Occipital lobe (tissue), 2 donors: ENCODE measurements around the gene MRGPRD. TPM values are rescaled to one million over a fixed set of nuclear protein-coding genes. Genes with fewer than 3 reads are reported as not detected.

Source experiments
- DNase-seq: peaks from one replicate; lab custom pipeline; 2025; lab: John Stamatoyannopoulos, UW
- total RNA-seq: library from RNA; depleted of rRNA; stranded (reverse); fragments of >200 nt; gene quantifications from one replicate; pipeline ENCODE4 v1.2.3, GENCODE V29; 2014

Gene MRGPRD
- total RNA-seq, 1 donor from 2014 or later, result not detected

DNA sequence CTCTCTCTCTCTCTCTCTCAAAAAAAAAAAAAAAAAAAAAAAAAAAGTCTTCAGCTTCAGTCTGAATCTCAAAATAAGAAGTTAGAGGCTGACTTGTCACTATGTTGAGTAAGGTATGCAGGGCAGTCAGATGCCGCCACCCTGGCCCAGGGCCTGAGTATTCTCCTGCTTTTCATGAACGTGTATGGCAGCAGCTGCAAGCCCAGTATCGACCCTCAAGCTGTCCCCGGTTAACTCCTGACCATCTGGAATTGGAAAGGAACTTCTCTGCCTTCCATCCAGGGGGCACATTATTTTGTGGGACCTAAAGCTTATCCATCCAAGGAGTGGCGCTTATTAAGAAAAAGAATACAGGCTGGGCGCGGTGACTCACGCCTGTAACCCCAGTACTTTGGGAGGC lies 11.4 kb downstream of the MRGPRD start:
- no peak for DNase-seq

DNA sequence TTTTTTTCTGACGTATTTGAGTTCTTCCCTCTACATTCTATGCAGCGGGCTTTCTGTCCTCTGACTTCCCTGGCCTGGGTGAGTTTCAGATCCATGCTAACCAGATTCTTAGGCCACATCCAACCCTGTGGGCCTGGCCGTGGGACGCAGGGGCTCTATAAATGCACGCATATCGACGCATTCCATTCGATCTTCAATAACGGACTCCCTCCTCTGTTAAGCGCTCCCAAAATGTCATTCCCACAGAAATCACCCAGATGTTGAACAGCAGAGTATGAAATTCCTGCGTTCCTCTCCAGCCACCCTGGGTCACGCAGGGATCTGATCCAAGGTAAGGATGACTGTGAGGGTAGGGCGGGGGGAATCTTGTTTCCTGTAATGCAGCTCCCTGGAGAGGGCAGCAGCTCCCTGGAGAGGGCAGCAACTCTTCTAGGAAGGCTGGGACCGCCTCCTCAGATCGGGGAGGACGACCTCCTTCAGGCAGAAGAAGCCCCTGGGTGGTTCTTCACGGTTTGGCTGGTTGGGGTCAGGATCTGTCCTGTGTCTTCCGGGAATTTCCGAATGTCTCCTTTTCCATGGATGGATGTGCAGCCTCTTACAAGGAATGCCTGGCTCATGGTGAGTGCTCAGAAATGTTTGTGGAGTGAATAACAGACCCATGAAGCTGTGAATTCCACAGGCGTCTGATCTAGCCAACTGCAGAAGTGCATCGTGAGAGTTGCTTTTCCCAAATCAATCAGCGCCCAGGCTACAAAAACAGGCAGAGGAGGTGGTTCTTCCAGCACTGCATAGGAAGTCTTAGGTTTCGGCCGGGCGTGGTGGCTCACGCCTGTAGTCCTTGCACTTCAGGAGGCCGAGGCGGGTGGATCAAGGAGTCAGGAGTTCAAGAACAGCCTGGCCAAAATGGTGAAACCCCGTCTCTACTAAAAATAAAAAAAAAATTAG lies 12.2 kb downstream of the MRGPRD start:
- DNase-seq, result no peak

DNA sequence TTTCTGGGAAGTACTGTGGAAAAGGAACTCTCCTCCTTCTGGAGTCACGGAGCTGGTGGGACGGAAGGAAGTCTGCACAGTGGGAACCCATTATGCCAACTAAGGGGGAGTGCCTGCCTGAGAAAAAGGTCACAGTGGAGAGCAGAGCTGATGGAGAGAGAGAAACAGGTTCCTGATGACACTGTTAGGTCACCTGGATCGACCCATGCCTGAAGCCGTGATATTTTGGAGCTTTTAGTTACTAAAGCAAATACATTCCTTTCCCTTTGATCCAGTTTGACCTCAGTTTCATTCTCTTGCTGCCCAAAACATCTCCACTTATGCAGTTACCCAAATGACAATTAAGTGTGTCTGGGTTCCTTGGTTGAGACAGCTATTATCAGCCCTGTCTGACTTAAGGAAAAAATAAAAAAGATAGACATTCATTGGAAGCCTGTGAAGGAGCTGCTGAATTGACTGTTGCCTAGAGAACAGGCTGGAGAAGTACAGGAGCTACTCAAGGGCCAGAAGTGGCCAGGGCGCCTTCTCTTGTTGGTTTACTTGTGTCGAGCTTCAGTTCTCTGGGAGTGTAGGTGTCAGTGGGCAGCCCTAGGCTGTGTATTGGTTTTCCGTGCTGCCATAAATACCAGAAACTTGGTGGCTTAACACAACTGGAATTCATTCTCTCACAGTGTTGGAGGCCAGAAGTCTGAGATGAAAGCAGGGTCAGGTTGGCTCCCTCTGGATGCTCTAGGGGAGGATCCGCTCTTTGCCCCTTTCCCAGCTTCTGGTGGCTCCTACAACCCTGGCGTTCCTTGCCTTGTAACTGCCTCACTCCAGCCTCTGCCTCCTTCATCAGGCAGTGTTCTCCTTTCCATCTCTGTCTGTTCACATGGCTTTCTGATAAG lies 13.6 kb downstream of the MRGPRD start:
- DNase-seq, result no peak

GRCh38 chr11:68965901-68966853 lies 14.6 kb downstream of the MRGPRD start:
- no peak for DNase-seq

- DNase-seq, result no peak
Measured at GRCh38 chr11:68963779-68964178, 17.0 kb downstream of the MRGPRD start.

DNA sequence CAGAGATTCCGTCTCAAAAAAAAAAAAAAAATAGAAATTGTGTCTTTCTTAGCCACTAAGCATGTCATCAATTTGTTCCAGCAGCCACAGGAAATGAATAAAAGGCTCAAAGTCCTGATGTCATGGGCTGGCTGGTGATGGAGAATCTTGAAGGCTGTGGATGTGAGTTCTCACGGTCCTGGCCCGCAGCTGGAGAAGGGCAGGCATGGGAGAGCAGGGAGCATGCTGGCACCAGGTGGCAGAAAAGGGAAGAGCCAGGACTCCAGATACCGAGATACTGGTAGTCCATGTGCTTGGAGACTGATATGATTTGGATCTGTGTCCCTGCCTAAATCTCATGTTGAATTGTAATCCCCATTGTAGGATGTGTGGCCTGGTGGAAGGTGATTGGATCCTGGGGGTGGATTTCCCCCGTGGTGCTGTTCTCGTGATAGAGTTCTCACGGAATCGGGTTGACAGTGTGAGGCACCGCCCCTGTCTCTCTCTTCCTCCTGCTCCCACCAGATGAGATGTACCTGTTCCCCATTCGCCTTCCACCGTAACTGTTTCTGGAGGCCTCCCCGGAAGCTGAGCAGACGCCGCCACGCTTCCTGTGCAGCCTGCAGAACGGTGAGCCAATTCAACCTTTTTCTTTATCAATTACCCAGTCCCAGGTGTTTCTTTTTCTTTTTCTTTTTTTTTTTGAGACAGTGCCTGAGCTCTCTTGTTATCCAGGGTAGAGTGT lies 18.1 kb downstream of the MRGPRD start:
- DNase-seq, result no peak

DNA sequence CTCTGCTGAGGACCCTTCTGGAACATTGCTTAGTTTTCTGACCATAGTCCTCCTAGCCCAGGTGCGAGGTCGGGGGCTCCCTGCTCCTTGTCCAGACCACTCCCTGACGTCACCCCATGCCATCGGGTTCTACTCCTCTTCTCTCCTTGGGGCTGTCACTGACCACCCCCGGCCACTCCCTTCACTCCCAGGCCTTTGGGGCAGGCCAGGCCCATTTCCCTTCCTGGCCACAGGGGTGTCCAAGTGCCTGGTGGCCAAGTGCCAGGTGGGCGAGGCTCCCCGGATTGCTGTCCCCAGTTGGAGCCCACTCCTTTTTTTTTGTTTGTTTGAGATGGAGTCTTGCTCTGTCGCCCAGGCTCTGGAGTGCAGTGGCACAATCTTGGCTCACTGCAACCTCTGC lies 19.5 kb downstream of the MRGPRD start:
- no peak for DNase-seq

DNA sequence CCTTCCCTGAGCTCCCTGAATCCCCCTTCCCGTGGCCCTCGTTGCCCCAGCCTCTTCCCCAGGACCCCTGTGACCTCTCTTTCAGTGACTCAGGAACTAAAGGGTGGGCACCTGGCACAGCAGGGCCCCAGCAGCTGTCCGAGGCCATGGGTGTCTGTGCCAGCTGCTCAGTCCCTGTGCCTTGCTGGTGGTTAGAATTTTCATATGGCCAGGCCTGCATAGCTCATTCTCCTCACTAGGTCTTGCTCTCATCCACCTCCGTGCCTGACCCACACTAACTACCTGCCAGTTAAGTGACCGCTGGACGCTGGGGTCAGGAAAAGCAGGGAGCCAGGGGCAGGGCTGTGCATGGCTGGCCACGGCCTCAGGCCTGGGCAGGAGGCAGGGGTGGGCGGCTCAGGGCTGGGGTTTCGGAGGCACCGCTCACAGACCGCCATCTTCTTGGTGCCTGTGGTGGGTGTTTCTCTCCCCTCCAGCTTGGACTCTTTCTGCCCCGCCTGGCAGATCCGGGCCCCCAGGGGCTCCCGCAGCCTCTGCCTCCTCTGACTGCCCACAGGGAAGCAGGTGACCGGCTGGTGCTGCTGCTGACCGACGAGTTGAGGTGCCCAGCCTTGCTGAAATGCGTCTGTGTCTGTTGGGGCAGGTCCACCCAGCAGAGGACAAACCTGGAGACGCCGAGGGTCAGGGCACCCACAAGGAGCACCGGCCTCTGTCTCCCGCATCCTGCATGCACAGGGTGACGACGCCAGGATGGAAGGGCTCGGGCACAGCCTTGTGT lies 20.3 kb downstream of the MRGPRD start:
- no peak for DNase-seq

- no peak for DNase-seq
Measured at GRCh38 chr11:68959465-68960293, 21.1 kb downstream of the MRGPRD start.

DNA sequence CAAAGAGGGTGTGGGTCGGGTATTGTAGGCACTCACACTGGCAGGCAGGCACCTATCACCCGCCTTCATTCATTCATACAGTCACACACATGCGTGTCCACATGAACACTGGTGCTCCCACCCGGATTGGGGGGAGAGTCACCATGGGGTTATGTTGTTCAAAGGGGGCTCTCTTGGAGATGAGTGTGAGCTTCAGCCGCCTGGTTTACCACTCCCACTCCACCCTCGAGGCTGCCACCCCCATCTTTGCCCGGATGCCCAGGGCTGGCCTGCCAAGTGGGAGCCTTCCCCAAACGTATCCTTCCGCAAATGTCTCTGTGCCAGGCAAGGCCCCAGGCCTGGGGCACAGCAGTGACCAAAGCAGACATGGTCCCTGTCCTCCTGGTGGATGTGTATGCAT lies 22.6 kb downstream of the MRGPRD start:
- no peak for DNase-seq

GRCh38 chr11:68956547-68957254 lies 24.1 kb downstream of the MRGPRD start:
- DNase-seq, result no peak

- DNase-seq, result no peak
Measured at GRCh38 chr11:68956142-68956541, 24.6 kb downstream of the MRGPRD start.

DNA sequence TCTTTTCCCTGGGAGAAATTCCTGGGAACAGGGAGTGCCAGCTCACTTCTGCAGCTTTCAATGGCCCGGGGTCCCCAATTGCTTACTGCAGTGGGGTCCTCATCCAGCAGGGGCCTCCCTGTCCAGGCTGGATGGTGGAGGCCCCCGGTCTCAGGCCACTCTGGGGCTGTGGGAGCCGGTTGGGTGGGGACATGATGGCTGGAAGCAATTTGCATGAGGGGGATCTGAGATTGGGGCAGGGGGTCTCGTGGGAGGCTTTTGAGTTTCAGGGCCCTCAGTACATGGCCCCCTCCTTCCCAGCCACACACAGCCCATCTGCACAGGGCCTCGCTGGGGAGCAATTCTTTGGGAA lies 25.2 kb downstream of the MRGPRD start:
- DNase-seq, result no peak

DNA sequence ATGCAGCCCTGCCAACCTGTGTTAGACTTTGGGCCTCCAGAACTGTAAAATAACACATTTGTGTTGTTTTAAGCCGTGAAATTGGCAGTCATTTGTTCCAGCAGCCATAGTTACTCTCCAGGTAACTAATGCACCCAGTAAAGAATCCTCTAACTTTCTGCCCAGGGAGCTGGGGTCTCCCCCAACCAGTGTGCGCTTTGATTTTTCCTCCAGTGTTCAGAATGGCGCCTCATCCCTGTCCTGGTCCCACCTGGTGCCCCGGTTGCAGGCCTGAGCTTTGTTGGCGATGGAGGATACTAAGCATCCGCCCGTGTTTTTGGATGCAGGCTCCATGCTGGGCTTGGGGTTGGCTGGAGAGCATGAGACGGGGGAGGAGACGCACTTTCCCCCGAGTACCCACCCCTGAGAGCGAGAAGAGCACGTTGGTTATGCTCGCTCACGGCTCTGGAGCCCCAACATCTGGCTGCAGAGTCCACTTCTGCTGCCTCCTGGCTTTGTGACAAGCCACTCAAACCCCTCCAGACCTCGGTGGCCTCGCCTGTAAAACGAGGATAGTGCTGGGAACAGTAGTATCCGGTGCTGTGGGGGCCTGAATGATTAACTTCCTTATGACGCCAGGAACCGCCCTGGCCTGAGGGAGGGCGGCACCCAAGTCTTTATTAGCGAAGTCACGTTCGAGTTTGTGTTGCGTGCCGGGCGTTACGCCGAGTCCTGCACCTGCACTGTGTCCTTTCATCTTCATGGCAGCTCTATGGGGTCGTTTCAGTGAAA lies 25.8 kb downstream of the MRGPRD start:
- DNase-seq, result no peak

DNA sequence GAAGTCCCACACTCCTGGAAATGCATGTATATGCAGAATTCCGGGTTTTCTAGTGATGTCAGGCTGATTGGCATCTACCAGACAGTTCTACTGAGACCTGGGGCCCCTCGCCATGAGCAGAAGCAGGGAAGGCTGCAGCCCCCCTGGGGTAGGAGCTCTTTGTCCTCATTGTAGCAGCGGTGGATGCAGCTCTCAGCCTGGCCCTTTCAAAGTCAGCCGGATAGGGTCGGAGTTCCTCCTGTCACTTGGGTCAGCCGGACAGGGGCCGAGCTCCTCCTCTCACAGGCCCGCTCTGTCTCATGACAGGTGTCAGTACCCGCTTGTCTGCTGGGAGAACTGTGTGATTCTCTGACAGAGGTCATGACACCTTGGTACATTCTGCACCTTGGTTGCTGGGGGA lies 30.0 kb downstream of the MRGPRD start:
- no peak for DNase-seq

DNA sequence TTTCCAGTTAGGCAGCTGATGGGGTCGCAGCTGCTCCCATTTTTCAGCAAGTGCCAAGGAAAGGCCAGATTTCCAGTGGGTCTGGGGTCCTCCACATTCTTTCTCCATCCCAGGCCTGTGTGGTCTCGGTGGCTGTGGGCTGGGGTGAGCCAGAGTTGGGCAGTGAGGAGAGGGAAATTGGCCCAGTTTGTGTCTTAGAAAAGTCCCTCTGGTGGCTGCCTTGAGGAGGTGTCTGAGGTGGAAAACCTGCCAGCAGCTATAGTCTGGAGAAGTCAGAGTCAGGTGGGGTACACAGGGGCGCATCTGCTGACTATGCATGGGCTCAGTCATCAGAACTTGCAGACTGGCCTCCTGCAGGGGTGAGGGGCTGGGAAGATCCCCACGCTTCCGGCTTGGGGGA lies 30.5 kb downstream of the MRGPRD start:
- no peak for DNase-seq

- no peak for DNase-seq
Measured at GRCh38 chr11:68948935-68949334, 31.9 kb downstream of the MRGPRD start.

DNA sequence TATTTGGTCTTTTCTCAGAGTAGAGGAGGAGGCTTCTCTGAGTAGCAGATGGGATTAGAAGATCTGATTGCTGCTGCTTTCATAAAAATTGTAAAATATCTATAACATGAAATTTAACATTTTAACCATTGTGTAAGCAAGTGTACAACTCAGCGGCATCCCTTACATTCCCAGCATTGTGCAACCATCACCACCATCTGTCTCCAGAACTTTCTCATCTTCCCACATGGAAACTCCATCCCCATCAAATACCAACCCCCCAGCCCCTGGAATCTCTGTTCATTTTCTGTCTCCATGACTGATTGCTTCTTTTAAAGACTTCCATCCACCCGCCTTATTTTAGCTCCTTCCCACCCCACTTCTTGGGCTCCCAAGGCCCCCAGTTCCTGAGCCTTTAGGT lies 32.3 kb downstream of the MRGPRD start:
- DNase-seq, result no peak
